HepG2 (cell line): ENCODE measurements around the gene ENAH. TPM values are rescaled to one million over a fixed set of nuclear protein-coding genes. Genes with fewer than 3 reads are reported as not detected.

Source experiments
- AGO2 ChIP-seq: fragments of 200-400 bp; formaldehyde crosslinking; optimal IDR thresholded peaks from 2 replicates; pipeline ENCODE3; 2017; ENCODE audit warnings: mild to moderate bottlenecking, low read depth, low read length, moderate library complexity
- ARID3A ChIP-seq: IDR thresholded peaks from 2 replicates; pipeline ENCODE4 v1.6.1; 2012; ENCODE audit warnings: low read depth, low read length, improper control_type of control experiment
- DMAP1 ChIP-seq: IDR thresholded peaks from 2 replicates; pipeline ENCODE4 v1.6.1; 2016
- ELF4 ChIP-seq: sonication (generic); formaldehyde crosslinking; IDR thresholded peaks from 2 replicates; pipeline ENCODE4 v1.5.0; 2020; ENCODE audit warnings: missing genetic modification reagents, mild to moderate bottlenecking, moderate library complexity, borderline replicate concordance
- HIVEP1 ChIP-seq: sonication (generic); formaldehyde crosslinking; IDR thresholded peaks from 2 replicates; pipeline ENCODE4 v1.4.0; 2020; ENCODE audit warnings: mild to moderate bottlenecking, missing genetic modification reagents
- HNF1A ChIP-seq, 2 experiments: sonication (generic) in 1 of 2; formaldehyde crosslinking in 1 of 2; IDR thresholded peaks; 2 replicates each; pipeline versions ENCODE4 v1.4.0 to v1.6.1; 2016 to 2020; ENCODE audit warnings: borderline replicate concordance in 1 of 2, low read depth in 1 of 2, mild to moderate bottlenecking in 1 of 2, missing genetic modification reagents in 1 of 2
- HNRNPK ChIP-seq: fragments of 200-400 bp; formaldehyde crosslinking; IDR thresholded peaks from 2 replicates; pipeline ENCODE4 v1.6.1; 2018; ENCODE audit warnings: low read length, low read depth, moderate library complexity, mild to moderate bottlenecking; ENCODE audit not compliant: poor library complexity, severe bottlenecking
- HOXA7 ChIP-seq: sonication (generic); formaldehyde crosslinking; IDR thresholded peaks from 2 replicates; pipeline ENCODE4 v1.8.1; 2022; ENCODE audit warnings: mild to moderate bottlenecking, missing genetic modification reagents, moderate library complexity
- KDM2A ChIP-seq: sonication (generic); formaldehyde crosslinking; IDR thresholded peaks from 2 replicates; pipeline ENCODE4 v1.4.0; 2020; ENCODE audit warnings: low read depth, missing genetic modification reagents, borderline replicate concordance
- MAX ChIP-seq: IDR thresholded peaks from 2 replicates; pipeline ENCODE4 v1.6.1; 2012; ENCODE audit warnings: inconsistent platforms
- MED1 ChIP-seq: sonication (generic); formaldehyde crosslinking; IDR thresholded peaks from 2 replicates; pipeline ENCODE4 v1.4.0; 2020; ENCODE audit warnings: missing genetic modification reagents
- PHB2 ChIP-seq: fragments of 450-650 bp; IDR thresholded peaks from 2 replicates; pipeline ENCODE4 v1.6.1; 2018; ENCODE audit not compliant: partially characterized antibody
- TFE3 ChIP-seq: IDR thresholded peaks from 2 replicates; pipeline ENCODE4 v1.6.1; 2016
- THAP11 ChIP-seq: IDR thresholded peaks from 2 replicates; pipeline ENCODE4 v1.6.1; 2016; ENCODE audit warnings: missing biosample characterization, missing genetic modification reagents
- ZNF253 ChIP-seq: sonication (generic); formaldehyde crosslinking; IDR thresholded peaks from 2 replicates; pipeline ENCODE4 v1.8.0; 2022; ENCODE audit warnings: mild to moderate bottlenecking, missing genetic modification reagents, borderline replicate concordance
- ZNF263 ChIP-seq: sonication (generic); formaldehyde crosslinking; IDR thresholded peaks from 2 replicates; pipeline ENCODE4 v1.4.0; 2020; ENCODE audit warnings: missing genetic modification reagents
- ZNF777 ChIP-seq: sonication (generic); formaldehyde crosslinking; IDR thresholded peaks from 2 replicates; pipeline ENCODE4 v1.4.0; 2020; ENCODE audit warnings: missing genetic modification reagents
- ZNF780A ChIP-seq: sonication (generic); formaldehyde crosslinking; IDR thresholded peaks from 2 replicates; pipeline ENCODE4 v1.8.0; 2022; ENCODE audit warnings: mild to moderate bottlenecking, missing genetic modification reagents, moderate library complexity
- ZNF781 ChIP-seq: sonication (generic); formaldehyde crosslinking; IDR thresholded peaks from 2 replicates; pipeline ENCODE4 v1.5.1; 2020; ENCODE audit warnings: borderline replicate concordance, mild to moderate bottlenecking, missing genetic modification reagents; ENCODE audit errors: not compliant biosample characterization
- polyA plus RNA-seq, 8 experiments: library from polyadenylated mRNA; depleted of rRNA in 3 of 8; stranded (reverse) in 7 of 8; unstranded in 1 of 8; fragments of >200 nt; fragmentation: Illumina TruSeq in 4 of 8; extraction: Trizol in 4 of 8; gene quantifications; 2 replicates each; pipeline versions ENCODE4 v1.2.1 to v1.2.3, GENCODE V29; 2011 to 2016; ENCODE audit warnings: low read depth in 4 of 8, missing spikeins in 1 of 8, mixed read lengths in 1 of 8; ENCODE audit not compliant: insufficient read depth in 1 of 8
- total RNA-seq, 5 experiments: library from RNA; depleted of rRNA; stranded (reverse); fragments of >200 nt; fragmentation: Illumina TruSeq; extraction: Trizol; gene quantifications; 2 replicates each; pipeline ENCODE4 v1.2.3, GENCODE V29; 2016; ENCODE audit warnings: low read depth in 1 of 5
- TF ChIP-seq, protein P1 (sequence below): fragments of 450-650 bp; IDR thresholded peaks from 2 replicates; pipeline ENCODE4 v1.6.1; 2016

ENAH gene
- total and polyA plus RNA-seq, 2 of the 13 experiments (the other 11 are each of a cell fraction or from before 2014, with no cell fraction given): 22.1 to 58.3 TPM

DNA sequence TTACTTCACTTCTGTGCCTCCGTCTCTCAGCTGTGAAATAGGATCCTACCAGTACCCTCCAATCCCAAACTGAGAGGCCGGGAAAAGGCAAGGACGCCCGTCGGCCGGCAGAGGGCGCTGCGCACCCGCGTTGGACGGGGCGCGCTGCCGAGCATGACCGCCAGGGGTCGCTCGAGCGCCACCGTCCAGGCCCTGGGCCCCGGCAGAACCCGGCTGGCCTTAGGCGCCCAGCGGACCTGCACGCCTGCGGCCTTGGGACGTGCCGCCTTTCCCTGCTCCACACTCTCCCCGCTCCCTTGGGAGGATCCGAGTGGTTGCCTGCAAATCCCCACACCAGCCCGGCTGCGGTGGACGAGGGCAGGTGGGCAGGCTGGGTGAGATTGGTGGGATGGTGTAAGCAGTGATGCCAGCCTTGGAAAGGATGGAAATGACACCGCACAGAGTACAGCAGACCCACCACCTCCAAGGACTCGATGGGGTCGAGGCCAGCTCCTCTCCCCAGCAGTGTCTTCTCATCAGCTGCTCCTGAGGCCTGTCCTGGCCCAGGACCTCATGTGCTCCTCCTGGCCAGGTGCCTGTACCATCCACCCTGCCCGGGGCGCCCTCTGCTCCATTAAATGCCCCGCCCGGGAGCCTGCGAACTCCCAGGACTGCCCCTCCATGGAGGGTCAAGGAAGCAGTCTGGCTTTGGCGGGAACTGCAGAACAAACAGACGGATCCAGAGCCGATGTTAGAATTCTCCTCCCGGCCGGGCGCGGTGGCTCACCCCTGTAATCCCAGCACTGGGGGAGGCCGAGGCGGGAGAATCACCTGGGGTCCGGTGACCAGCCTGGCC is 177.7 kb downstream of the ENAH start (continued):
- no peak for TF ChIP-seq HNRNPK
- no peak for TF ChIP-seq ZNF781 (CRISPR knock-in tag)
- no peak; the same call in 1 of the 2 replicates for TF ChIP-seq ZNF263 (CRISPR knock-in tag)
- TF ChIP-seq AGO2: no peak
- TF ChIP-seq PHB2: no peak
- TF ChIP-seq HOXA7: no peak
- TF ChIP-seq MAX: peak; percentile 69; the same call in 1 of the 2 replicates
- TF ChIP-seq HNF1A (IDR thresholded peaks at IDR 0.05; ENCODE audit: low read depth): no peak
- peak; percentile 58; the same call in 1 of the 2 replicates for TF ChIP-seq HNF1A (CRISPR knock-in tag; IDR thresholded peaks at IDR 0.05; ENCODE audit: borderline replicate concordance)
- TF ChIP-seq ARID3A: no peak
- TF ChIP-seq ZNF777 (CRISPR knock-in tag): peak; percentile 73
- TF ChIP-seq ZNF780A (CRISPR knock-in tag): no peak
- no peak for TF ChIP-seq ELF4
- no peak for TF ChIP-seq ZNF253 (CRISPR knock-in tag)
- TF ChIP-seq HIVEP1 (CRISPR knock-in tag): no peak
- TF ChIP-seq DMAP1: no peak
- TF ChIP-seq, protein P1, sequence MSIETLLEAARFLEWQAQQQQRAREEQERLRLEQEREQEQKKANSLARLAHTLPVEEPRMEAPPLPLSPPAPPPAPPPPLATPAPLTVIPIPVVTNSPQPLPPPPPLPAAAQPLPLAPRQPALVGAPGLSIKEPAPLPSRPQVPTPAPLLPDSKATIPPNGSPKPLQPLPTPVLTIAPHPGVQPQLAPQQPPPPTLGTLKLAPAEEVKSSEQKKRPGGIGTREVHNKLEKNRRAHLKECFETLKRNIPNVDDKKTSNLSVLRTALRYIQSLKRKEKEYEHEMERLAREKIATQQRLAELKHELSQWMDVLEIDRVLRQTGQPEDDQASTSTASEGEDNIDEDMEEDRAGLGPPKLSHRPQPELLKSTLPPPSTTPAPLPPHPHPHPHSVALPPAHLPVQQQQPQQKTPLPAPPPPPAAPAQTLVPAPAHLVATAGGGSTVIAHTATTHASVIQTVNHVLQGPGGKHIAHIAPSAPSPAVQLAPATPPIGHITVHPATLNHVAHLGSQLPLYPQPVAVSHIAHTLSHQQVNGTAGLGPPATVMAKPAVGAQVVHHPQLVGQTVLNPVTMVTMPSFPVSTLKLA: no peak
- peak; percentile 66 for TF ChIP-seq THAP11 (CRISPR knock-in tag)
- 0 out of 2 replicates have a peak, but pooled peaks have one; percentile 20 for TF ChIP-seq MED1 (CRISPR knock-in tag)
- TF ChIP-seq KDM2A (CRISPR knock-in tag): peak; percentile 75
- TF ChIP-seq TFE3 (CRISPR knock-in tag): no peak
